Endothelial cell of umbilical vein (primary cell): Measurements from ENCODE around the gene TTLL12. TPM values are rescaled to one million over a fixed set of nuclear protein-coding genes. Genes with fewer than 3 reads are reported as not detected.

Experiments
- BruUV-seq: library from RNA; stranded (reverse); fragments of 400-500 nt; replicated peaks from 2 replicates; lab custom pipeline; 2021; lab: Mats Ljungman, UMichigan
- CTCF ChIA-PET: fragments of 300-600, 350-600 bp; sonication (Branson Sonifier 250); formaldehyde crosslinking; loops from one replicate; lab custom pipeline; 2021; ENCODE audit warnings: antibody characterized with exemption, inconsistent platforms; lab: Charles Lee
- POLR2A ChIA-PET: fragments of 300-600, 350-600 bp; sonication (Branson Sonifier 250); formaldehyde crosslinking; loops from one replicate; lab custom pipeline; 2021; ENCODE audit warnings: antibody characterized with exemption, inconsistent platforms; lab: Charles Lee
- DNase-seq: peaks from one replicate; pipeline ENCODE4 v3.0.0-alpha.2; 2011; ENCODE audit warnings: low read depth, low spot score
- FAIRE-seq: peaks from 2 replicates; lab custom pipeline; 2011; peaks lifted over from hg19 to GRCh38; lab: Jason Lieb, UNC
- H2AFZ ChIP-seq: 2 replicates; pipeline ENCODE4 v1.6.0; 2012; ENCODE audit warnings: low read depth, low read length, control low read depth, inconsistent platforms
- H3K27ac ChIP-seq: 2 replicates; pipeline ENCODE4 v1.5.1; 2011; ENCODE audit warnings: low read depth, mild to moderate bottlenecking, control low read depth, low read length, moderate library complexity; ENCODE audit not compliant: insufficient read depth
- H3K27me3 ChIP-seq, 2 experiments: 2 replicates each; pipeline versions ENCODE4 v1.6.0 to v1.6.1; 2011; ENCODE audit warnings: low read length in 2 of 2, mixed read lengths in 1 of 2; ENCODE audit not compliant: control insufficient read depth in 2 of 2, insufficient read depth in 2 of 2
- H3K36me3 ChIP-seq, 2 experiments: 2 replicates in 1 of 2; 3 replicates in 1 of 2; pipeline ENCODE4 v1.5.1; 2011; ENCODE audit warnings: low read length in 2 of 2, mild to moderate bottlenecking in 1 of 2, moderate library complexity in 1 of 2; ENCODE audit not compliant: control insufficient read depth in 2 of 2, insufficient read depth in 2 of 2; ENCODE audit errors: extremely low read depth in 1 of 2
- H3K4me1 ChIP-seq: 3 replicates; pipeline ENCODE4 v1.5.1; 2011; ENCODE audit warnings: mild to moderate bottlenecking, low read length; ENCODE audit not compliant: control insufficient read depth, insufficient read depth; ENCODE audit errors: extremely low read depth
- H3K4me2 ChIP-seq: 2 replicates; pipeline ENCODE4 v1.6.1; 2011; ENCODE audit warnings: low read length, control low read depth, mixed read lengths; ENCODE audit not compliant: insufficient read depth
- H3K4me3 ChIP-seq, 3 experiments: fragments of 200-600 bp in 1 of 3; sonication (generic), shearing (Covaris generic) in 1 of 3; replicated peaks in 1 of 3; 2 replicates each; pipeline ENCODE4 v1.5.1; 2011 to 2016; ENCODE audit warnings: control low read depth in 3 of 3, low read length in 3 of 3, mild to moderate bottlenecking in 2 of 3, inconsistent platforms in 1 of 3, low read depth in 1 of 3, moderate library complexity in 1 of 3; ENCODE audit not compliant: insufficient read depth in 1 of 3
- H3K79me2 ChIP-seq: 2 replicates; pipeline ENCODE4 v1.6.0; 2012; ENCODE audit warnings: low read length, inconsistent platforms; ENCODE audit not compliant: control insufficient read depth, insufficient read depth
- H3K9ac ChIP-seq: replicated peaks from 2 replicates; pipeline ENCODE3; 2011; ENCODE audit warnings: low read length, control low read depth; ENCODE audit not compliant: insufficient read depth; ENCODE audit errors: extremely low read depth
- H3K9me1 ChIP-seq: replicated peaks from 3 replicates; pipeline ENCODE4 v1.6.0; 2011; ENCODE audit warnings: mild to moderate bottlenecking, low read length; ENCODE audit not compliant: control insufficient read depth, insufficient read depth; ENCODE audit errors: extremely low read depth
- H3K9me3 ChIP-seq: replicated peaks from 2 replicates; pipeline ENCODE4 v1.5.1; 2012; ENCODE audit warnings: low read length, inconsistent platforms; ENCODE audit not compliant: control insufficient read depth, insufficient read depth
- H4K20me1 ChIP-seq: replicated peaks from 2 replicates; pipeline ENCODE3; 2011; ENCODE audit warnings: mild to moderate bottlenecking, low read length; ENCODE audit not compliant: control insufficient read depth, insufficient read depth; ENCODE audit errors: extremely low read depth
- EZH2 ChIP-seq: IDR thresholded peaks from 2 replicates; pipeline ENCODE4 v1.6.1; 2012; ENCODE audit warnings: borderline replicate concordance, low read depth, mild to moderate bottlenecking, moderate library complexity, low read length, inconsistent platforms; ENCODE audit not compliant: severe bottlenecking
- FOS ChIP-seq: IDR thresholded peaks from 2 replicates; pipeline ENCODE4 v1.6.1; 2011; ENCODE audit warnings: mild to moderate bottlenecking, low read length, moderate library complexity, borderline replicate concordance; ENCODE audit not compliant: insufficient read depth
- GATA2 ChIP-seq: IDR thresholded peaks from 2 replicates; pipeline ENCODE4 v1.7.0; 2011; ENCODE audit warnings: low read depth, mild to moderate bottlenecking, moderate library complexity, mixed read lengths, low read length; ENCODE audit not compliant: insufficient read length, insufficient read depth
- POLR2AphosphoS5 ChIP-seq: IDR thresholded peaks from 2 replicates; pipeline ENCODE4 v1.6.1; 2012; ENCODE audit warnings: low read depth, mild to moderate bottlenecking, control low read depth, low read length, moderate library complexity; ENCODE audit not compliant: insufficient read depth
- dilution Hi-C: fragments of 300-500 bp; cut with MboI; formaldehyde crosslinking; loops from one replicate; pipeline ENCODE4 v1.15.0; 2019; ENCODE audit warnings: low sequenced_read_pairs; ENCODE audit not compliant: extremely low pct_ligation_motif_present
- intact Hi-C: fragments of 100-400 bp; cut with micrococcal nuclease; formaldehyde crosslinking; loops from one replicate; pipeline ENCODE4 v1.10.0; 2022
- polyA plus RNA-seq, 4 experiments: library from polyadenylated mRNA; depleted of rRNA in 3 of 4; stranded (reverse) in 3 of 4; unstranded in 1 of 4; fragments of >200 nt; gene quantifications; 2 replicates each; pipeline versions ENCODE4 v1.2.1 to v1.2.3, GENCODE V29; 2011 to 2012; ENCODE audit warnings: missing spikeins in 1 of 4
- total RNA-seq: library from RNA; stranded (reverse); gene quantifications from 2 replicates; pipeline ENCODE4 v1.2.3, GENCODE V29; 2021
- TF ChIP-seq, protein P1 (sequence below), 2 donors: IDR thresholded peaks; 1 replicate in 1 of 2; 2 replicates in 1 of 2; pipeline ENCODE4 v1.5.1; 2011; ENCODE audit warnings: low read length in 2 of 2, mild to moderate bottlenecking in 2 of 2, moderate library complexity in 2 of 2, control low read depth in 1 of 2, inconsistent platforms in 1 of 2, low read depth in 1 of 2; ENCODE audit not compliant: insufficient read depth in 1 of 2; ENCODE audit errors: extremely low read depth in 1 of 2

Gene TTLL12
- total and polyA plus RNA-seq, 2 donors (not counting 3 experiments of a cell fraction or from before 2014, with no cell fraction given), result 26.2 to 36.5 TPM

DNA sequence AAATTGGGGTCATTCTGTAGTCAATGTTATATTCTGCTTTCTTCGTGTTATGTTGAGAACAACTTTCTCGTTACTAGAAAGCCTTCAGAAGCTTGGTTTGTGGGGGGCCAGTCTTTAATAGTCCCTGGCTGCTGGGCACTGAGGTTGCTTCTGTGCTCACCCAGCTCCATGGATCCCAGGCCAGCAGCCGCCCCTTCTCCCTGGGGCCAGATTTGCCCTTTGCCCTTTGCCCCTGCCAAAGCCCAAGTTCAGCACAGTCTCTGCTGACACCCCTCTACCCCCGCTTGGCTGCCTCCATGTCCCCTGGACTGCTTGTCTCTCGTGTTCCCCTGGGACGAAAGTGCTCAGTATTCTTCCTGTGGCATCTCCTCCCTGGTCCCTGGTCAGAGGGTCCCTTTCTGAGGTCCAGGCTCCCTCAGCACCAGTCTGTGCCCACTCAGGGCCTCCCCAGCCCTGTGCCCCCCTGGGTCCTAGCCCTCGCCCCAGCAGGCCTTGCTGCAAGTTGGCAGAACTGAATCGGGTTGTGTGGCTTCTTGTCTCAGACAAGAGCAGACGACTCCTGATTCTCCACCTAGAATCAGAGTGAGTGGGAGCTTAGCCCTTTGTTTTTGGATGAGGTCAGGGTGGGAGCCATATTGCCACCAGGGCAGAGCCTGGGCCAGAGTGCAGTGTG is 28.9 kb downstream of the TTLL12 start:
- no peaks in the 10 kb centered on the region for H3K27me3 ChIP-seq
- H4K20me1 ChIP-seq, result no peaks in the 10 kb centered on the region
- no peaks in the 10 kb centered on the region for H3K9me1 ChIP-seq
- H3K4me2 ChIP-seq, result no peak overlapping the region
- H3K4me3 ChIP-seq, result no peak overlapping the region
- H3K79me2 ChIP-seq, result peaks cover 48% of the 10 kb centered on the region
- no peak for FAIRE-seq
- dilution Hi-C loops (no loop called here), intact Hi-C loops (no loop called here)
- DNase-seq, result no peak
- ChIA-PET CTCF (interaction anchor here (1.5 kb wide), 1 partner anchor 48 kb away, joined by 4 read pairs; no protein-coding TSS in a partner anchor), POLR2A (no interaction called here)
- H3K4me1 ChIP-seq, result no peaks in the 10 kb centered on the region
- no peak overlapping the region for H3K27ac ChIP-seq
- no peaks in the 10 kb centered on the region for H3K9me3 ChIP-seq
- peaks cover 0 to 15% of the 10 kb centered on the region in 2 experiments for H3K36me3 ChIP-seq
- TF ChIP-seq, protein P1, sequence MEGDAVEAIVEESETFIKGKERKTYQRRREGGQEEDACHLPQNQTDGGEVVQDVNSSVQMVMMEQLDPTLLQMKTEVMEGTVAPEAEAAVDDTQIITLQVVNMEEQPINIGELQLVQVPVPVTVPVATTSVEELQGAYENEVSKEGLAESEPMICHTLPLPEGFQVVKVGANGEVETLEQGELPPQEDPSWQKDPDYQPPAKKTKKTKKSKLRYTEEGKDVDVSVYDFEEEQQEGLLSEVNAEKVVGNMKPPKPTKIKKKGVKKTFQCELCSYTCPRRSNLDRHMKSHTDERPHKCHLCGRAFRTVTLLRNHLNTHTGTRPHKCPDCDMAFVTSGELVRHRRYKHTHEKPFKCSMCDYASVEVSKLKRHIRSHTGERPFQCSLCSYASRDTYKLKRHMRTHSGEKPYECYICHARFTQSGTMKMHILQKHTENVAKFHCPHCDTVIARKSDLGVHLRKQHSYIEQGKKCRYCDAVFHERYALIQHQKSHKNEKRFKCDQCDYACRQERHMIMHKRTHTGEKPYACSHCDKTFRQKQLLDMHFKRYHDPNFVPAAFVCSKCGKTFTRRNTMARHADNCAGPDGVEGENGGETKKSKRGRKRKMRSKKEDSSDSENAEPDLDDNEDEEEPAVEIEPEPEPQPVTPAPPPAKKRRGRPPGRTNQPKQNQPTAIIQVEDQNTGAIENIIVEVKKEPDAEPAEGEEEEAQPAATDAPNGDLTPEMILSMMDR (IDR thresholded peaks at IDR 0.05; ENCODE audit: extremely low read depth in 1 of 2, insufficient read depth in 1 of 2, low read depth in 1 of 2, low read length in 2 of 2), result no peak
- TF ChIP-seq EZH2, result no peak
- H2AFZ ChIP-seq, result no peak overlapping the region
- no peak overlapping the region for H3K9ac ChIP-seq
- no TSS peak for BruUV-seq

- Histone ChIP-seq H3K4me1 (peaks cover 3% of the 10 kb centered on the region), H3K27ac (no peak overlapping the region), H4K20me1 (no peaks in the 10 kb centered on the region), H3K9ac (no peak overlapping the region), H3K9me3 (no peaks in the 10 kb centered on the region), H3K79me2 (peaks cover 64% of the 10 kb centered on the region), H3K4me3 (no peak overlapping the region), H3K4me2 (no peak overlapping the region), H3K27me3 (no peaks in the 10 kb centered on the region), H3K9me1 (no peaks in the 10 kb centered on the region), H2AFZ (no peak overlapping the region), H3K36me3 (peaks cover 0 to 8% of the 10 kb centered on the region in 2 experiments)
- dilution Hi-C loops, result no loop called here
- POLR2A ChIA-PET, result no interaction called here
- DNase-seq (no peak), FAIRE-seq (no peak)
- TF ChIP-seq FOS, result no peak
- TF ChIP-seq EZH2, result no peak
- TF ChIP-seq GATA2, result no peak
- no peak for TF ChIP-seq POLR2AphosphoS5
- intact Hi-C loops, result no loop called here
- CTCF ChIA-PET, result interaction anchor here (0.8 kb wide), 1 partner anchor 12 kb away, joined by 3 read pairs; no protein-coding TSS in a partner anchor
- BruUV-seq, result no TSS peak
Measured at GRCh38 chr22:43156413-43156812, 30.5 kb downstream of the TTLL12 start.
